Limb (tissue), 2 donors: ENCODE results near the gene CYP27A1.

Experiments used
- DNase-seq, 2 donors: peaks; one replicate each; pipeline ENCODE4 v3.0.0-alpha.2; 2016; ENCODE audit errors: extremely low spot score in 2 of 2

The CYP27A1 gene

DNA sequence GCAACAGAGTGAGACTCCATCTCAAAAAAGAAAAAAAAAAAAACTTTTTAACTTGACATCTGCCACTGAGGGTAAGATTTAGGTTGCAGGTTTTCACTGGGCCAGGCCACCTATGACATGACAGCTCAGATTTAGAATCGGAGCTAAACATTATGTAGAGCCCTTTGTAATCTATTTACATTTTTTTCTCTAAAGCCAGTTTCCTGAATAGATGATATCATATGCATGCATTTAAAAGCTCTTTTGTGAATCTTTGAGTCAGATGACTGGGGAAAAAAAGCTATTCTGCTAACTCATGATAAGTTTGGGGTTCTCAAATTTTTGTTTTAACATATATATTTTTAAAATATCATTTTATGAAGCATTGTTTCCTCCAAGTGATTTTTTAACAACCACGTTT lies 28.3 kb downstream of the CYP27A1 start:
- DNase-seq: no peak

DNA sequence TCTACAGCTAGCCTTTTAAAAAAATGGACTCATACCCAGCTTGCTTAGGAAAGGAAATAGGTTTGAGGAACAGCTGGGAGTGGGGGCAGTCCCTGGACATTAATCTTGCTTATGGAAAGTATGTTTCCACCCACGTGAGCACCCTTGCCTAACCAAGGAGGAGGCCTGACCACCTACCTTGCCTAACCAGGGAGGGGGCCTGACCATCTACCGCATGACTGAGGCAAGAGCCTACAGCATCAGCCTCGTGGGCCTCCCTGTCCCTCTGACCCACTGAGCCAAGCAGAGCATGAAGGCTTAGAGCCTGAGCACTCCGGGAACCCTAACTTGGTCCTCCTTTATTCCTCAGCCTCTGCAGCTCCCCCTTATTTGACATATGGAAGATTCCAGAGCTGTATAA lies 29.4 kb downstream of the CYP27A1 start:
- DNase-seq: no peak

- no peak for DNase-seq
Measured at GRCh38 chr2:218812096-218812815, 30.3 kb downstream of the CYP27A1 start.

GRCh38 chr2:218812861-218813260 lies 30.9 kb downstream of the CYP27A1 start:
- no peak for DNase-seq

DNA sequence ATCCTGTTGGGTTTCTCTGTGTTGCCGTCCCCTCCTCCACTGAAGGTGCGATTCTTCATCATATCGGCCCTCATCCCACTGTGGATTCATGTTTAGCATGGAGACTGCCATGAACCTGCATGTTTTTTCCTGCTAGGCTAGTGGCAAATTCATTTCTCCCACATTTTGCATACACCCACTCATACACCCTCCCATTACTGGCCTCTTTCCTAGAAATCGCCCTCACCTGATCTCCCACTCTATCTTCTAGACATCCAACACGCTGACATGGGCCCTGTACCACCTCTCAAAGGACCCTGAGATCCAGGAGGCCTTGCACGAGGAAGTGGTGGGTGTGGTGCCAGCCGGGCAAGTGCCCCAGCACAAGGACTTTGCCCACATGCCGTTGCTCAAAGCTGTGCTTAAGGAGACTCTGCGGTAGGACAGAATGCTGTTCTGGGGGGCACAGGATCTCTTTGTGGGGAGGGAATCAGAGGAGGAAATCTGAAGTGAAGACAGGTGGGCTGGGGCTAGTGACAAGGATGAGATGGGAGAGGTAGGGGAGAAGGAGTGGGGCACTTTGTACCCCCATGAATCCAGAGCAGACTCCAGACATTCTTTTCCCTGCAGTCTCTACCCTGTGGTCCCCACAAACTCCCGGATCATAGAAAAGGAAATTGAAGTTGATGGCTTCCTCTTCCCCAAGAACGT lies 32.0 kb downstream of the CYP27A1 start:
- no peak for DNase-seq

DNA sequence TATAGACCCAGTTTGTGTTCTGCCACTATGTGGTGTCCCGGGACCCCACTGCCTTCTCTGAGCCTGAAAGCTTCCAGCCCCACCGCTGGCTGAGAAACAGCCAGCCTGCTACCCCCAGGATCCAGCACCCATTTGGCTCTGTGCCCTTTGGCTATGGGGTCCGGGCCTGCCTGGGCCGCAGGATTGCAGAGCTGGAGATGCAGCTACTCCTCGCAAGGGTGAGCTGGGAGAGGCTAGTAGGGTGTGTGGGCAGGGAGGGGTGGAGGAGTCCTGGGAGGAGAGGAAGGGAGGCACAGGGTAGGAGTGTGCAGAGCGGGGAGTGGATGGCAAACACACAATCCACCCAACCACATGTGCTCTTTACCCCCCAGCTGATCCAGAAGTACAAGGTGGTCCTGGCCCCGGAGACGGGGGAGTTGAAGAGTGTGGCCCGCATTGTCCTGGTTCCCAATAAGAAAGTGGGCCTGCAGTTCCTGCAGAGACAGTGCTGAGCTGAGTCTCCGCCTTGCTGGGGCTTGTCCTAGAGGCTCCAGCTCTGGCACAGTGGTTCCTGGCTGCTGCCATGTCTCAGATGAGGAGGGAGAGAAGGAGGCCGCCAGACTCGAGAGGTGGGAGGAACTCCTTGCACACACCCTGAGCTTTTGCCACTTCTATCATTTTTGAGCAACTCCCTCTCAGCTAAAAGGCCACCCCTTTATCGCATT lies 32.7 kb downstream of the CYP27A1 start:
- no peak for DNase-seq

DNA sequence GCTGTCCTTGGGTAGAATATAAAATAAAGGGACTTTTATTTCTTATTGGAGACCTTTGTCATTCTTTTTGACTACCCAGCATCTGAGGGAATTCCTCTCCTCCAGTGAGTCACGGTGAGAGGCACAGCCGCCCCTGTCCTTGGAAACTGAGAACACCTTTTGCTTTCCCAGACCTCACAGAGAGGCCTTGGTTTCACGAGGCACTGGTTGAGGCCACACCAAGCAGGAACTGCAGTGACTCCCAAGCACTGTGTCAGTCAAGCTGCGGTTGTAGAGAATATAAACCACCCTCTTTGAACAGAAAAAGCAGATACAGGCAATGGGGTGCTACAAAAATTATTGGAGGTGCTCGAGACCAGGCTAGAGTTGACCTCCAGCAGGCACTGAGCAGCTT lies 33.3 kb downstream of the CYP27A1 start:
- no peak for DNase-seq

DNA sequence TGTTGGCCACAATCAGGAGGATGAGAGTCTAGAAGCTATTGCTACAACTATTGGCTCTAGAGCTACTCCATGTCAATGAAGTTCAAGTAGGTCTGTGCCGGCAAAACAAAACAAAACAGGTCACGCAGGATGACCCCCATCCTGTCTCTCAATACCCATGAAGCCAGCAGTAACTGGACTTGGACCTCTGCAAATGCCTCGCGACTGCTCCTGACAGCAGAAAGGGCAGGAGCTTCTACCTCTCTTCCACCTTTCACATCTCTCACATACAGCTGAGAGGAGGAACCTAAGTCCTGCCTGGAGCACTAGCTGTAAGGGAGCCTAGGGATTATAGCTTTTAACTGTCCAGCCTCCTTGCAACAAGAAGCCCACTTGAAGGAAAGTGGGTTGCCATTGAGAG lies 33.7 kb downstream of the CYP27A1 start:
- no peak for DNase-seq

DNA sequence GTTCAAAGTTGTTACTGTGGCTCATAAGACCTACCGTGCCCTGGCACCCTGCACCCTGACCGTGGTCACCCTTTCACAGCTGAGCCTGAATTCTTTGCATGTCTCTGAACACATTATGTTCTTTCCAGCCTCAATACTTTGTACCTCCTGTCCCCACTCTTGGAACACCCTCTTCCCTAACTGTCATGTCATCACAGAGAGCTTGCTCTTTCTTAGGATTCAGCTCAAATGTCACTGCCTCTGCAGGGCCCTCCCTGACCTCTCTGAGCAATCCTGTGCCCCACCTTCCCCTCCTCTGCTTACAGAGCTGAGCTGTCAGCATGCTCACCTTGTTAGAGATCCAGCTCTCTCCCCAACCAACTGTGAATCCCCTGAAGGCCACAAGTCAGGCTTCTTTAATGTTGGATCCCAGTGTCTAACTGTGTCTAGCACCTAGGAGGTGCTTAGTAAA lies 34.6 kb downstream of the CYP27A1 start:
- DNase-seq: no peak

- no peak for DNase-seq
Measured at GRCh38 chr2:218819093-218819492, 37.1 kb downstream of the CYP27A1 start.

DNA sequence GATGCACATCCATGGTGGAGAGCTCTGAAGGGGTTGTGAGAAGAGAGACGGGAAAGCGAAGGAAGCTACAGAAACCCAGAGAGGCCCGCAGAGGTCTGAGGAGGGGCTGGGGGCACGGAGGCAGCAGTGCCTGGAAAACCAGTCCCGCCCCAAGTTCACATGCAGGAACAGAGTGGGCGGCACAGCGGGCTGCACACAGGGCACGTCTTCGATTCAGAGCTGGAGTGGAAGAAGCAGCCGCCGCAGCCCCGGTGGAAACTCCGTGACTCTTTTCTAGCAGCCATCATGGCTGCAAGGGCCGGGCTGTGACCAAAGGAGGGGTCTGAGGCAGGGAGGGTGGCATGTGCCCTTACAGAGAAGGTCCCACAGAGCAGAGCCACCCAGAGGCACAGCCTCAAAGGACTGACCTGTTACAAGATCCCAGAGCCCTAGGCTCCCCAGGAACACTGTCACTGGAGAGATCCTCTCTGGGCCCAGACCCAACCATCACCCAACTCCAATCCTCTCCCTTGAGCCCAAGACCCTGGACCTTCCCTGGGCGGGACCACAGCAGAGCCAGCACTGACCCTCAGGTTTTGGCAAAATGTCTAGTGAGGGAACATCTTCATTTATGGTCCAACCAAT lies 38.9 kb downstream of the CYP27A1 start:
- DNase-seq: no peak

GRCh38 chr2:218821605-218822211 lies 39.8 kb downstream of the CYP27A1 start:
- DNase-seq: no peak

- no peak for DNase-seq
Measured at GRCh38 chr2:218822622-218823021, 40.7 kb downstream of the CYP27A1 start.

GRCh38 chr2:218823196-218823855 lies 41.4 kb downstream of the CYP27A1 start:
- no peak for DNase-seq

DNA sequence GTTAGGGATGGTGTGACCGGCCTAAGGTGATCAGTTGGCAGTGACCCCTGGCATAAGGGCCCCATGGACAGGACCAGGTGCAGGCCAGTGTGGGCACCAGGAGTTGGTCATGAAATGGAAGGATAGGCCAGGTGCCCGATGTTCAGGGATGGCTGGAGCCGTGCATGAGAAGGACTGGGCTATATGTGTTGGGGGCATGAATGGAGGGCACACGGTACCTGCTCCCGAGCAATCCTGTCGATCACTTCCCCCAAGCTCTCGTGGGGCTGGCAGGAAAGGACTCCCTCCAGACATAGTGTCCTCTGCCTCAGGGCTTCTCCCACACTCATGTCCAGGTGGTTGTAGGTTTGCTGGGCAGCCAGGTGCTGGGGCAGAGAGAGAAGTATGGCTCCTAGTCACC lies 42.1 kb downstream of the CYP27A1 start:
- no peak for DNase-seq

GRCh38 chr2:218826791-218827190 lies 44.8 kb downstream of the CYP27A1 start:
- no peak for DNase-seq

DNA sequence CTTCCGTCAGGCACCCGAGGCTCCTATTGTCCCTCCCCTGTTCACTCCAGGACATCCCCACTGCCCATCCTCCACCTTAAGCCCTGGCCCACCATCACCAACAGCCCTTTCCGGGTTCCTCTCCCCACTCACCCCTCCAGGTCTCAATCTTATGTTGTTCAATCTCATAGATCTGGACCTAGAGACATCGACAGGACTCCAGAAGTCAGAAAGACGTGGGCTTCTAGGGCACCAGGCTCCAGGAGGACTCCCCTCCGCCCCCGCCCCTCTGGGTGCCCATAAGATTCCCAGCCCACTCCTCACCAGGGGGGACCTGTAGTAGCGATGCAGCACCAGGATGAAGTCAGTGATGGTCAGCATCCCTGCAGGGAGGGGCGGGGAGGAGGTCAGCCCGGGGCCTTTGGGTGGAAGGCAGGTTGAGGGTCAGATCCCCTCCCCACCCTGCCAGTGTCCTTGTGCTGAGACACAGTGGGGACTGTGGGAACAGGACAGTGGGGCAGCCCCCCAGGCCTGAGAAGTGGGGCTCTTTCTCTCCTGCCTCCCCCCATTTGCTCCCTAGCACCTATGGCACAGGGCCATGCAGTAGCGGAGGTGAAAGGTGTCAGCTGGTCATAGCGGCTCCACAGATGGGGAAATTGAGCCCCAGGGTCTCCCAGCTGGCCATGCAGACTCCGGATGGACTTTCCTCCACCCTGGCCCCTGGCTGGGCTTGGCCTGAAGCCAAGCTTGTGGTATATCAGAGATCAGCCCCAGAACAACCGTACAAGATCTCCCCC lies 45.9 kb downstream of the CYP27A1 start:
- no peak for DNase-seq

- no peak for DNase-seq
Measured at GRCh38 chr2:218828477-218828778, 46.5 kb downstream of the CYP27A1 start.

- DNase-seq: no peak
Measured at GRCh38 chr2:218829868-218830451, 48.0 kb downstream of the CYP27A1 start.
